ENCODE data around the gene GRM8. TPM values are rescaled to one million over a fixed set of nuclear protein-coding genes. Genes with fewer than 3 reads are reported as not detected.

GRM8 gene
- total RNA-seq, 1 experiment from 2014 or later = 1.8 TPM

- H3K79me1 ChIP-seq (ENCODE audit: insufficient read depth, low read depth, low read length, poor library complexity, severe bottlenecking) = no peaks in the 10 kb centered on the region
- no peaks in the 10 kb centered on the region for H3K9me3 ChIP-seq (ENCODE audit: control insufficient read depth, low read depth, low read length)
- H3K23me2 ChIP-seq (ENCODE audit: insufficient read length, low read depth, low read length, poor library complexity, severe bottlenecking) = no peaks in the 10 kb centered on the region
- H3K4me2 ChIP-seq (ENCODE audit: insufficient read depth, insufficient read length, low read length) = no peak overlapping the region
- H4K5ac ChIP-seq (ENCODE audit: insufficient read length, low read depth, low read length) = no peak overlapping the region
- Mint-ChIP-seq H3K27ac (no peak overlapping the region), H3K4me1 (peaks cover 16 to 24% of the 10 kb centered on the region in 2 experiments), H3K4me3 (no peak overlapping the region), H3K36me3 (ENCODE audit: insufficient read depth in 1 of 3, low read depth in 3 of 3) (peaks cover 2 to 14% (median 2%) of the 10 kb centered on the region in 3 experiments), H3K27me3 (ENCODE audit: low read depth) (no peaks in the 10 kb centered on the region), H3K9me3 (peaks cover 6% of the 10 kb centered on the region in 2 experiments; a peak in 4 of 5 replicates)
- no peak overlapping the region for H3K56ac ChIP-seq (ENCODE audit: insufficient read length, low read depth, low read length)
- H3K4me1 ChIP-seq (ENCODE audit: insufficient read depth, low read length) = no peaks in the 10 kb centered on the region; the same call in 1 of the 2 replicates
- TF ChIP-seq, protein P1, sequence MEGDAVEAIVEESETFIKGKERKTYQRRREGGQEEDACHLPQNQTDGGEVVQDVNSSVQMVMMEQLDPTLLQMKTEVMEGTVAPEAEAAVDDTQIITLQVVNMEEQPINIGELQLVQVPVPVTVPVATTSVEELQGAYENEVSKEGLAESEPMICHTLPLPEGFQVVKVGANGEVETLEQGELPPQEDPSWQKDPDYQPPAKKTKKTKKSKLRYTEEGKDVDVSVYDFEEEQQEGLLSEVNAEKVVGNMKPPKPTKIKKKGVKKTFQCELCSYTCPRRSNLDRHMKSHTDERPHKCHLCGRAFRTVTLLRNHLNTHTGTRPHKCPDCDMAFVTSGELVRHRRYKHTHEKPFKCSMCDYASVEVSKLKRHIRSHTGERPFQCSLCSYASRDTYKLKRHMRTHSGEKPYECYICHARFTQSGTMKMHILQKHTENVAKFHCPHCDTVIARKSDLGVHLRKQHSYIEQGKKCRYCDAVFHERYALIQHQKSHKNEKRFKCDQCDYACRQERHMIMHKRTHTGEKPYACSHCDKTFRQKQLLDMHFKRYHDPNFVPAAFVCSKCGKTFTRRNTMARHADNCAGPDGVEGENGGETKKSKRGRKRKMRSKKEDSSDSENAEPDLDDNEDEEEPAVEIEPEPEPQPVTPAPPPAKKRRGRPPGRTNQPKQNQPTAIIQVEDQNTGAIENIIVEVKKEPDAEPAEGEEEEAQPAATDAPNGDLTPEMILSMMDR (conservative IDR thresholded peaks at IDR 0.05) = no peak
- no peak for DNase-seq
- H3K9ac ChIP-seq (ENCODE audit: extremely low read depth, insufficient read length, low read length) = no peak overlapping the region
- no peaks in the 10 kb centered on the region for H3K27me3 ChIP-seq (ENCODE audit: insufficient read depth, low read length)
- H3K23ac ChIP-seq (ENCODE audit: insufficient read length, low read depth, low read length) = no peak overlapping the region
- no peak overlapping the region for H4K8ac ChIP-seq (replicated peaks; ENCODE audit: insufficient read length, low read depth, low read length)
- H3K18ac ChIP-seq (ENCODE audit: insufficient read length, low read depth, low read length) = no peak overlapping the region
- H3K79me2 ChIP-seq (ENCODE audit: insufficient read depth, low read length) = no peaks in the 10 kb centered on the region
- H3T11ph ChIP-seq (ENCODE audit: low read length) = no peak overlapping the region
- H2BK15ac ChIP-seq (ENCODE audit: low read depth, low read length) = no peak overlapping the region
- H2BK120ac ChIP-seq (ENCODE audit: low read depth, low read length, poor library complexity, severe bottlenecking) = no peak overlapping the region
- H4K91ac ChIP-seq (ENCODE audit: insufficient read length, low read depth, low read length) = no peak overlapping the region
- H2BK5ac ChIP-seq (ENCODE audit: insufficient read length, low read length) = no peak overlapping the region
- H2BK12ac ChIP-seq (ENCODE audit: insufficient read length, low read depth, low read length) = no peak overlapping the region
- no peak overlapping the region for H3K14ac ChIP-seq (ENCODE audit: insufficient read depth, low read length)
- no peak overlapping the region for H2BK20ac ChIP-seq (ENCODE audit: low read depth, low read length, poor library complexity, severe bottlenecking)
- H3K27ac ChIP-seq (ENCODE audit: insufficient read length, low read depth, low read length) = no peak overlapping the region
- WGBS (ENCODE audit: extremely low coverage, insufficient read length, low lambda C conversion rate) = no CpG with 5 or more reads among the region's 10 CpGs
- H3K4ac ChIP-seq (ENCODE audit: low read depth, low read length) = no peak overlapping the region
- H2AK5ac ChIP-seq (ENCODE audit: insufficient read length, low read length) = no peak overlapping the region
- no peaks in the 10 kb centered on the region for H4K20me1 ChIP-seq (ENCODE audit: control insufficient read depth, insufficient read depth, insufficient read length)
- H2AFZ ChIP-seq (ENCODE audit: low read length) = no peak overlapping the region
Observed at GRCh38 chr7:126685596-126685995, 567.1 kb downstream of the GRM8 start.

Measured in H9 (cell line).